CD4-positive, alpha-beta memory T cell (primary cell): ENCODE measurements around the gene CRIP2. TPM values are rescaled to one million over a fixed set of nuclear protein-coding genes. Genes with fewer than 3 reads are reported as not detected.
A peak's percentile ranks its signal among the peaks of the same experiment; 100 is the strongest.

Experiments
- CTCF ChIA-PET: fragments of 350-600 bp; sonication (Branson Sonifier 250); formaldehyde crosslinking; loops from one replicate; lab custom pipeline; 2021; ENCODE audit warnings: inconsistent platforms; ENCODE audit not compliant: partially characterized antibody; lab: Charles Lee
- POLR2A ChIA-PET: fragments of 350-600 bp; sonication (Branson Sonifier 250); formaldehyde crosslinking; loops from one replicate; lab custom pipeline; 2021; ENCODE audit not compliant: partially characterized antibody; lab: Charles Lee
- DNase-seq, 5 donors: peaks; one replicate each; pipeline versions ENCODE4 v3.0.0 to v3.0.0-alpha.2; 2020 to 2022; ENCODE audit warnings: mixed read lengths in 1 of 5
- H3K27ac ChIP-seq: one replicate; pipeline ENCODE4 v1.7.0; 2013; ENCODE audit warnings: low read depth, low read length
- H3K27me3 ChIP-seq: 2 replicates; pipeline ENCODE4 v1.7.0; 2013; ENCODE audit warnings: mild to moderate bottlenecking, low read length, moderate library complexity; ENCODE audit not compliant: insufficient read depth
- H3K36me3 ChIP-seq: 2 replicates; pipeline ENCODE4 v1.7.0; 2013; ENCODE audit warnings: mild to moderate bottlenecking, low read length, moderate library complexity; ENCODE audit not compliant: insufficient read depth
- H3K4me1 ChIP-seq: 2 replicates; pipeline ENCODE4 v1.7.0; 2013; ENCODE audit warnings: mild to moderate bottlenecking, low read length, moderate library complexity; ENCODE audit not compliant: insufficient read depth
- H3K4me3 ChIP-seq, 2 donors: one replicate each; pipeline ENCODE4 v1.7.0; 2013; ENCODE audit warnings: low read length in 2 of 2, mild to moderate bottlenecking in 1 of 2
- H3K9me3 ChIP-seq, 2 donors: one replicate each; pipeline ENCODE4 v1.7.0; 2013; ENCODE audit warnings: low read length in 2 of 2, control low read depth in 1 of 2; ENCODE audit not compliant: control insufficient read depth in 1 of 2
- H3K27ac Mint-ChIP-seq, 7 donors: one replicate each; pipeline ENCODE4 v1.8.0; 2020 to 2021; ENCODE audit warnings: mixed read lengths in 7 of 7, mild to moderate bottlenecking in 6 of 7, inconsistent platforms in 3 of 7, moderate library complexity in 3 of 7
- H3K27me3 Mint-ChIP-seq, 2 donors: one replicate each; pipeline ENCODE4 v1.8.0; 2020 to 2021; ENCODE audit warnings: mixed read lengths in 2 of 2
- H3K36me3 Mint-ChIP-seq, 2 donors: one replicate each; pipeline ENCODE4 v1.8.0; 2020 to 2021; ENCODE audit warnings: mixed read lengths in 2 of 2, inconsistent platforms in 1 of 2, mild to moderate bottlenecking in 1 of 2
- H3K4me1 Mint-ChIP-seq, 4 donors: one replicate each; pipeline ENCODE4 v1.8.0; 2020 to 2021; ENCODE audit warnings: mixed read lengths in 4 of 4, mild to moderate bottlenecking in 1 of 4
- H3K4me3 Mint-ChIP-seq, 8 donors: one replicate each; pipeline ENCODE4 v1.8.0; 2020 to 2021; ENCODE audit warnings: mixed read lengths in 8 of 8, mild to moderate bottlenecking in 7 of 8, moderate library complexity in 6 of 8, inconsistent platforms in 3 of 8
- H3K9me3 Mint-ChIP-seq, 8 donors: one replicate each; pipeline ENCODE4 v1.8.0; 2020 to 2021; ENCODE audit warnings: mixed read lengths in 8 of 8, mild to moderate bottlenecking in 5 of 8, inconsistent platforms in 3 of 8, moderate library complexity in 1 of 8
- intact Hi-C: fragments of 100-400 bp; cut with micrococcal nuclease; formaldehyde crosslinking; loops from one replicate; pipeline ENCODE4 v1.15.1; 2023
- polyA plus RNA-seq, 2 donors: library from polyadenylated mRNA; unstranded; fragments of 300-500 nt; fragmentation: Illumina TruSeq; gene quantifications; one replicate each; pipeline ENCODE4 v1.2.3, GENCODE V29; 2021
- total RNA-seq, 2 experiments: library from RNA; stranded (reverse); gene quantifications; one replicate each; pipeline ENCODE4 v1.2.3, GENCODE V29; 2021

The CRIP2 gene
- total and polyA plus RNA-seq, 4 experiments from 2014 or later = 12.1 to 256 (median 48.8) TPM

DNA sequence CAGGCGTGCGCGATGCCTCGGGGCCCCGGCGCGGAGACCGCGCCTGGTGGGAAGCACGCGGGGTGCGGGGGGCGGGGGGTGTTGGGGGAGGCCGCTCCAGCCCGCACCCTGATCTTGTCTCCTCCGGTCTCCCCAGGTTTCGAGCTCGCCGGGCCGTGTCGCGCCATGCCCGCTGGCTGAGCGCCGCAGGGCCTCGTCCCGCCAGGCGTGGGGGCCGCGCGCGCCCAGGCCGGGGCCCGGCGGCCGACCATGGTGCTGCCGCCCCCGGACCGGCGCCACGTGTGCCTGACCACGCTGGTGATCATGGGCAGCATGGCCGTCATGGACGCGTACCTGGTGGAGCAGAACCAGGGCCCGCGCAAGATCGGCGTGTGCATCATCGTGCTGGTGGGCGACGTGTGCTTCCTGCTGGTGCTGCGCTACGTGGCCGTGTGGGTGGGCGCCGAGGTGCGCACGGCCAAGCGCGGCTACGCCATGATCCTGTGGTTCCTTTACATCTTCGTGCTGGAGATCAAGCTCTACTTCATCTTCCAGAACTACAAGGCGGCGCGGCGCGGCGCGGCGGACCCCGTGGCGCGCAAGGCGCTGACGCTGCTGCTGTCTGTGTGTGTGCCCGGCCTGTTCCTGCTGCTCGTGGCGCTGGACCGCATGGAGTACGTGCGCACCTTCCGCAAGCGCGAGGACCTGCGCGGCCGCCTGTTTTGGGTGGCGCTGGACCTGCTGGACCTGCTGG lies 54.1 kb downstream of the CRIP2 start:
- ChIA-PET POLR2A (interaction anchor here (1.0 to 4.6 kb wide), 5 partner anchors 37 to 162 kb away, joined by 3 to 48 read pairs (median 6); partner anchors contain the start of gene TEDC1), CTCF (interaction anchor here (0.6 to 4.4 kb wide), 11 partner anchors 8 to 157 kb away, joined by 3 to 24 read pairs (median 4); no protein-coding TSS in a partner anchor)
- no peaks in the 10 kb centered on the region for H3K9me3 ChIP-seq
- peak in 1 of 5 donors; percentile 13 for DNase-seq
- Mint-ChIP-seq H3K4me1 (peaks cover 4 to 43% (median 19%) of the 10 kb centered on the region in 4 donors), H3K9me3 (no peaks in the 10 kb centered on the region), H3K4me3 (peak overlapping the region; percentile 69 to 88 (median 80)), H3K27ac (peak overlapping the region in 5 of 7 donors; percentile 65 to 78 (median 68)), H3K27me3 (peaks cover 0 to 4% of the 10 kb centered on the region in 2 donors), H3K36me3 (no peaks in the 10 kb centered on the region)
- H3K27me3 ChIP-seq = no peaks in the 10 kb centered on the region
- H3K36me3 ChIP-seq = no peaks in the 10 kb centered on the region
- no peak overlapping the region for H3K27ac ChIP-seq
- peak overlapping the region in 1 of 2 donors; percentile 52 for H3K4me3 ChIP-seq
- H3K4me1 ChIP-seq = peaks cover 29% of the 10 kb centered on the region
- intact Hi-C loops = loop anchor here (1.0 kb wide), 2 partner anchors 37 to 157 kb away; partner anchors contain the start of gene TEDC1

DNA sequence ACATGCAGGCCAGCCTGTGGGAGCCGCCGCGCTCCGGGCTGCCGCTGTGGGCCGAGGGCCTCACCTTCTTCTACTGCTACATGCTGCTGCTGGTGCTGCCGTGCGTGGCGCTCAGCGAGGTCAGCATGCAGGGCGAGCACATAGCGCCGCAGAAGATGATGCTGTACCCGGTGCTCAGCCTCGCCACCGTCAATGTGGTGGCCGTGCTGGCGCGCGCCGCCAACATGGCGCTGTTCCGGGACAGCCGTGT lies 54.6 kb downstream of the CRIP2 start:
- Histone ChIP-seq H3K27ac (no peak overlapping the region), H3K9me3 (no peaks in the 10 kb centered on the region), H3K4me1 (peaks cover 29% of the 10 kb centered on the region), H3K27me3 (no peaks in the 10 kb centered on the region), H3K4me3 (peak overlapping the region in 1 of 2 donors; percentile 52), H3K36me3 (no peaks in the 10 kb centered on the region)
- ChIA-PET CTCF (interaction anchor here (1.6 to 4.4 kb wide), 4 partner anchors 9 to 158 kb away, joined by 4 to 24 read pairs (median 8); no protein-coding TSS in a partner anchor), POLR2A (interaction anchor here (1.0 to 4.6 kb wide), 4 partner anchors 38 to 281 kb away, joined by 3 to 48 read pairs (median 14); partner anchors contain the start of genes BTBD6 and TEDC1)
- Mint-ChIP-seq H3K27me3 (peaks cover 0 to 4% of the 10 kb centered on the region in 2 donors), H3K4me1 (peaks cover 4 to 43% (median 19%) of the 10 kb centered on the region in 4 donors), H3K4me3 (peak overlapping the region; percentile 69 to 88 (median 80)), H3K27ac (peak overlapping the region in 3 of 7 donors; percentile 65 to 78 (median 76)), H3K36me3 (no peaks in the 10 kb centered on the region), H3K9me3 (no peaks in the 10 kb centered on the region)
- intact Hi-C loops = no loop called here
- peak in 2 of 5 donors; percentile 20 to 21 for DNase-seq

Other genes starting within 250 kb of the CRIP2 start
- 10 to 100 TPM; 52.0 to 56.7 TPM for gene BTBD6, start 226.3 kb upstream of the CRIP2 start, total RNA-seq
- gene BTBD6, start 226.3 kb upstream of the CRIP2 start, polyA plus RNA-seq = 10 to 100 TPM in 1 of 2 donors, 1 to 10 TPM in 1; 5.4 to 17.4 TPM
- gene BRF1, start 173.8 kb upstream of the CRIP2 start, total RNA-seq = 10 to 100 TPM; 49.7 to 56.0 TPM
- 10 to 100 TPM in 1 of 2 donors, 1 to 10 TPM in 1; 3.0 to 10.2 TPM for gene BRF1, start 173.8 kb upstream of the CRIP2 start, polyA plus RNA-seq
- gene PACS2, start 160.1 kb upstream of the CRIP2 start, total RNA-seq = 10 to 100 TPM; 70.9 to 76.6 TPM
- gene PACS2, start 160.1 kb upstream of the CRIP2 start, polyA plus RNA-seq = 1 to 10 TPM; 1.9 to 7.7 TPM
- 1 to 10 TPM; 4.7 to 7.5 TPM for gene TEX22, start 76.3 kb upstream of the CRIP2 start, total RNA-seq
- not detected for gene TEX22, start 76.3 kb upstream of the CRIP2 start, polyA plus RNA-seq
- 100 to 1,000 TPM; 122 to 123 TPM for gene MTA1, start 55.0 kb upstream of the CRIP2 start, total RNA-seq
- gene MTA1, start 55.0 kb upstream of the CRIP2 start, polyA plus RNA-seq = 1 to 10 TPM; 1.5 to 6.0 TPM
- 100 to 1,000 TPM; 276 to 290 TPM for gene CRIP1, start 12.1 kb downstream of the CRIP2 start, total RNA-seq
- 1,000 to 10,000 TPM; 1,440 to 2,028 TPM for gene CRIP1, start 12.1 kb downstream of the CRIP2 start, polyA plus RNA-seq
- 10 to 100 TPM; 25.4 to 30.2 TPM for gene TEDC1, start 16.4 kb downstream of the CRIP2 start, total RNA-seq
- 10 to 100 TPM; 10.2 to 10.4 TPM for gene TEDC1, start 16.4 kb downstream of the CRIP2 start, polyA plus RNA-seq
- 1 to 10 TPM; 5.4 to 6.3 TPM for gene TMEM121, start 51.8 kb downstream of the CRIP2 start, total RNA-seq
- gene TMEM121, start 51.8 kb downstream of the CRIP2 start, polyA plus RNA-seq = 1 to 10 TPM; 6.6 to 9.5 TPM